ENCODE measurements around the gene CCNI.

DNA sequence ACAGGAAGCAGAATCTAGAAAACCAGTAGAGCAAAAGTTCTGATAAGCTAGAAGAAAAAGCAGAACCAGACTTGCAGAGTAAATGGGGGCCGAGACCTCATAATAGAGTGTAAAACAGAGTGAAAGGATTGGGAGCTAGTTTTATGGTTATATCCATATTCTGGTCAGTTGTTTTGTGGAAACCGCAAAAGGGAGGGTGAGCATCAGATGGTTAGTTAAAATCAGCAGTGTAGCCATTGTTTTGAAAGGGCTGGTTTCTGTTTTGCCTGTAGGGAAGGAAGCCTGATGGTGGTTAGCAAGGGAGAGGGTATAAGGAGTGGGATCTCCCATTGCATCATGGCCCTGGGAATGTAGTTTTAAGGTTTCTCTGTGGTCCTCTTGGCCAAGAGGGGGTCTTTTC, 17.2 kb upstream of the CCNI start:
- TF ChIP-seq CTCF (conservative IDR thresholded peaks at IDR 0.05) (no peak), EZH2 (IDR thresholded peaks at IDR 0.05; ENCODE audit: low read depth) (no peak)
